MM.1S (cell line): ENCODE data around the gene CYP24A1.
"Not testable (repeated sequence)": the region's sequence is repeated elsewhere in the genome, so short reads cannot be mapped to it uniquely, and the experiment has no call there.

ENCODE experiments used
- DNase-seq: peaks from one replicate; pipeline ENCODE4 v3.0.0-alpha.2; 2015
- H2AFZ ChIP-seq: fragments of 300-600 bp; sonication (generic); 2 replicates; pipeline ENCODE4 v1.6.0; 2016; ENCODE audit warnings: antibody characterized with exemption, low read length
- H3F3A ChIP-seq: fragments of 300-600 bp; sonication (generic); 2 replicates; pipeline ENCODE4 v1.6.1; 2016; ENCODE audit warnings: mild to moderate bottlenecking, antibody characterized with exemption, low read length, moderate library complexity, mixed read lengths; ENCODE audit not compliant: insufficient read depth
- H3K27ac ChIP-seq: fragments of 300-600 bp; sonication (generic); 2 replicates; pipeline ENCODE4 v1.5.1; 2016; ENCODE audit warnings: mild to moderate bottlenecking, low read length
- H3K27me3 ChIP-seq: fragments of 300-600 bp; sonication (generic); replicated peaks from 2 replicates; pipeline ENCODE4 v1.6.0; 2016; ENCODE audit warnings: low read length; ENCODE audit not compliant: insufficient read depth
- H3K36me3 ChIP-seq: fragments of 300-600 bp; sonication (generic); replicated peaks from 2 replicates; pipeline ENCODE4 v1.6.1; 2016; ENCODE audit warnings: mild to moderate bottlenecking, low read length, mixed read lengths; ENCODE audit not compliant: insufficient read depth
- H3K4me1 ChIP-seq: fragments of 300-600 bp; sonication (generic); 2 replicates; pipeline ENCODE4 v1.6.1; 2016; ENCODE audit warnings: low read length, mixed read lengths
- H3K4me2 ChIP-seq: fragments of 300-600 bp; sonication (generic); 2 replicates; pipeline ENCODE4 v1.6.0; 2016; ENCODE audit warnings: low read depth, low read length
- H3K4me3 ChIP-seq: fragments of 300-600 bp; sonication (generic); 2 replicates; pipeline ENCODE4 v1.5.1; 2016; ENCODE audit warnings: low read length, mixed read lengths
- H3K79me2 ChIP-seq: fragments of 300-600 bp; sonication (generic); 2 replicates; pipeline ENCODE4 v1.6.1; 2016; ENCODE audit warnings: mixed run types, low read length, mixed read lengths
- H3K9ac ChIP-seq: fragments of 300-600 bp; sonication (generic); 2 replicates; pipeline ENCODE4 v1.6.1; 2016; ENCODE audit warnings: low read length, mixed read lengths
- H3K9me2 ChIP-seq: fragments of 300-600 bp; sonication (generic); replicated peaks from 2 replicates; pipeline ENCODE4 v1.6.1; 2016; ENCODE audit warnings: mild to moderate bottlenecking, low read length, mixed read lengths; ENCODE audit not compliant: insufficient read depth
- H3K9me3 ChIP-seq: fragments of 300-600 bp; sonication (generic); replicated peaks from 2 replicates; pipeline ENCODE4 v1.6.1; 2016; ENCODE audit warnings: mild to moderate bottlenecking, low read length, mixed read lengths; ENCODE audit not compliant: insufficient read depth
- H4K20me1 ChIP-seq: fragments of 300-600 bp; sonication (generic); 2 replicates; pipeline ENCODE4 v1.6.1; 2016; ENCODE audit warnings: mild to moderate bottlenecking, low read length, moderate library complexity, mixed read lengths; ENCODE audit not compliant: insufficient read depth
- CTCF ChIP-seq: fragments of 300-600 bp; sonication (generic); IDR thresholded peaks from 2 replicates; pipeline ENCODE4 v1.5.1; 2016; ENCODE audit warnings: antibody characterized with exemption, low read length, mixed read lengths
- EZH2 ChIP-seq: fragments of 300-600 bp; sonication (generic); optimal IDR thresholded peaks from 2 replicates; pipeline ENCODE3; 2017; ENCODE audit warnings: low read depth, mild to moderate bottlenecking, antibody characterized with exemption, low read length, mixed read lengths
- EZH2phosphoT487 ChIP-seq: fragments of 300-600 bp; sonication (generic); IDR thresholded peaks from 2 replicates; pipeline ENCODE4 v1.6.1; 2018; ENCODE audit warnings: antibody characterized with exemption, low read length

CYP24A1 gene

GRCh38 chr20:54129350-54129749 lies 44.4 kb downstream of the CYP24A1 start:
- H3K9ac ChIP-seq: no peak overlapping the region
- no peaks in the 10 kb centered on the region for H3K9me2 ChIP-seq
- peaks cover 5% of the 10 kb centered on the region; the same call in 1 of the 2 replicates for H3K4me1 ChIP-seq

GRCh38 chr20:54127855-54128574 lies 45.8 kb downstream of the CYP24A1 start:
- Histone ChIP-seq H3K9me2 (no peaks in the 10 kb centered on the region), H3K79me2 (no peaks in the 10 kb centered on the region), H3K9ac (no peak overlapping the region), H4K20me1 (no peaks in the 10 kb centered on the region), H3K4me1 (peaks cover 5% of the 10 kb centered on the region; the same call in 1 of the 2 replicates), H3K27ac (no peak overlapping the region), H3K27me3 (no peaks in the 10 kb centered on the region), H3F3A (no peaks in the 10 kb centered on the region), H2AFZ (no peak overlapping the region), H3K4me3 (no peak overlapping the region), H3K9me3 (no peaks in the 10 kb centered on the region), H3K36me3 (no peaks in the 10 kb centered on the region), H3K4me2 (no peak overlapping the region)
- DNase-seq: no peak
- TF ChIP-seq CTCF (no peak), EZH2phosphoT487 (no peak), EZH2 (no peak)

More at GRCh38 chr20:54129350-54129749, 44.4 kb downstream of the CYP24A1 start:
- Histone ChIP-seq H3K36me3 (no peaks in the 10 kb centered on the region), H3K27ac (no peak overlapping the region), H3K9me3 (no peaks in the 10 kb centered on the region), H3K4me3 (no peak overlapping the region), H2AFZ (no peak overlapping the region), H4K20me1 (no peaks in the 10 kb centered on the region), H3K79me2 (no peaks in the 10 kb centered on the region), H3F3A (no peaks in the 10 kb centered on the region), H3K27me3 (no peaks in the 10 kb centered on the region), H3K4me2 (no peak overlapping the region)
- no peak for TF ChIP-seq EZH2
- no peak for TF ChIP-seq CTCF
- no peak for TF ChIP-seq EZH2phosphoT487
- DNase-seq: no peak

DNA sequence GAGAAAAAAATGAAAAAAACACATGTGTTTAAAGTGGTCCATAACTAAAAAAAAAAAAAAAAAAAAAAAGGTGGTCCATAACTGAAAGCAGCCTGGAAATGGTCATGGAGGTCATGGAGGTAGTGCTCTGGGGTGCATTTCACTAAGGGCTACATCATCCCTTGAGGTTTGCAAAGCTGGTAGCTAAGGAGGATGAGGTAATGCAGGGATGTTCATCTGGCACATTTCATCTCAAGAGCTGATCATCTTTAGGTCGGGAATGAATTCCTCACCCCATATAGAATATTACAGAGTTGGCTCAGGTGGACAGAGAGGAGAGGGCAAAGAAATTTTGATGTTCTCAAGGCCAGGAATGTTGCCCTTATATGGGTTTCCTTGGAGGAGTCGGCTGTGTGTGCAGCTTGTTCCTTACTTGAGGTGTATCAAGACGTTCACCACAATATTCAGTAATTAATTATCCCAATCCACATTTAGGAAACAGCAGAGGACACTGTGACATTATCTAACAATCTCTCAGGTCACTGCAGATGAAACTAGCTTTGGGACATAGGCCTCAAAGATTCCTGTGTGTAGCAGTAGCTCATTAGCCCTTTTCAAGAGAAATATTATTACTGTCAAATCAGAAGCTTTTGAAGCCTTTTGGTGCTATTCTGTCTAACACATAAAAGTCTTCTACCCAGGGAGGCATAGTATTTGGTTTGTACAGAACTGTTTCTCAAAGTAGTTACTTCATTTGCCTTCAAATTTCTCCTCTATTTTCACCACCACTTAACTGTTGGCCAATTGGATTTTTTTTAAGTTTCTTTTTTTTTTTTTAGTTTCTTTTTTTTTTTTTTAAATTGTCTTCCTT lies 46.8 kb downstream of the CYP24A1 start:
- H3F3A ChIP-seq: no peaks in the 10 kb centered on the region
- H3K4me2 ChIP-seq: no peak overlapping the region
- no peak overlapping the region for H3K9ac ChIP-seq
- no peaks in the 10 kb centered on the region for H3K79me2 ChIP-seq
- no peaks in the 10 kb centered on the region for H3K9me2 ChIP-seq
- H3K27me3 ChIP-seq: no peaks in the 10 kb centered on the region
- TF ChIP-seq CTCF (no peak), EZH2 (no peak), EZH2phosphoT487 (no peak)
- H2AFZ ChIP-seq: no peak overlapping the region
- no peaks in the 10 kb centered on the region for H3K36me3 ChIP-seq
- H4K20me1 ChIP-seq: no peaks in the 10 kb centered on the region
- H3K4me3 ChIP-seq: no peak overlapping the region
- H3K4me1 ChIP-seq: no peaks in the 10 kb centered on the region
- no peak overlapping the region for H3K27ac ChIP-seq
- H3K9me3 ChIP-seq: no peaks in the 10 kb centered on the region
- DNase-seq: no peak

DNA sequence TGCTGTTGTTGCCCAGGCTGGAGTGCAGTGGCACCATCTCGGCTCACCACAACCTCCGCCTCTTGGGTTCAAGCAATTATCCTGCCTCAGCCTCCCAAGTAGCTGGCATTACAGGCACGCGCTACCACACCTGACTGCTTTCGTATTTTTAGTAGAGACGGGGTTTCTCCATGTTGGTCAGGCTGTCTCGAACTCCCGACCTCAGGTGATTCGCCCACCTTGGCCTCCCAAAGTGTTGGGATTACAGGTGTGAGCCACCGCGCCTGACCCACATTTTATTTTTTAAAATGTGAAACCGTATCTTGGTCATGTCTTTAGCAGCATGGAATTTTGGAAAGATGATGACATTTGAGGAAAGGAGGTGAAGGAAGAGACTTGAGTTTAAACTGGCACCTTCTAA lies 47.5 kb downstream of the CYP24A1 start:
- not testable (repeated sequence) for H3K9me3 ChIP-seq, H3K4me3 ChIP-seq, H3K4me1 ChIP-seq, H3K27ac ChIP-seq, H2AFZ ChIP-seq, H3K9me2 ChIP-seq, H3F3A ChIP-seq, H3K9ac ChIP-seq, H4K20me1 ChIP-seq, H3K36me3 ChIP-seq, H3K79me2 ChIP-seq, H3K4me2 ChIP-seq, H3K27me3 ChIP-seq, DNase-seq
